GM20431 (cell line): ENCODE results near the gene OR51A2.
"Not testable (repeated sequence)": the region's sequence is repeated elsewhere in the genome, so short reads cannot be mapped to it uniquely, and the experiment has no call there.

Source experiments
- in situ Hi-C: fragments of 300-500 bp; cut with MseI, MboI; formaldehyde crosslinking; loops from one replicate; pipeline ENCODE4 v1.15.0; 2020; ENCODE audit warnings: low sequenced_read_pairs; ENCODE audit not compliant: unreplicated experiment

The OR51A2 gene, protein sequence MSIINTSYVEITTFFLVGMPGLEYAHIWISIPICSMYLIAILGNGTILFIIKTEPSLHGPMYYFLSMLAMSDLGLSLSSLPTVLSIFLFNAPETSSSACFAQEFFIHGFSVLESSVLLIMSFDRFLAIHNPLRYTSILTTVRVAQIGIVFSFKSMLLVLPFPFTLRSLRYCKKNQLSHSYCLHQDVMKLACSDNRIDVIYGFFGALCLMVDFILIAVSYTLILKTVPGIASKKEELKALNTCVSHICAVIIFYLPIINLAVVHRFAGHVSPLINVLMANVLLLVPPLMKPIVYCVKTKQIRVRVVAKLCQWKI

GRCh38 chr11:4955613-4956012 lies at the start of gene OR51A2:
OR51A2 (minus strand) TSS chr11:4955713; CDS start chr11:4955713, 0 bp downstream.
- in situ Hi-C loops = not testable (repeated sequence)

GRCh38 chr11:5004424-5005274 lies 49.1 kb upstream of the OR51A2 start:
- in situ Hi-C loops = loop anchor here (25.0 kb wide), 1 partner anchor 367 kb away; the partner anchor contains the start of genes OR51D1 and OR51E1

- in situ Hi-C loops = no loop called here
Measured at GRCh38 chr11:4994551-4994950, 39.0 kb upstream of the OR51A2 start, which contains the start of gene OR51L1. OR51L1 (plus strand) TSS chr11:4994851; CDS start chr11:4998983, 4,132 bp downstream.

GRCh38 chr11:4991060-4991459 lies 35.5 kb upstream of the OR51A2 start:
- in situ Hi-C loops = no loop called here

DNA sequence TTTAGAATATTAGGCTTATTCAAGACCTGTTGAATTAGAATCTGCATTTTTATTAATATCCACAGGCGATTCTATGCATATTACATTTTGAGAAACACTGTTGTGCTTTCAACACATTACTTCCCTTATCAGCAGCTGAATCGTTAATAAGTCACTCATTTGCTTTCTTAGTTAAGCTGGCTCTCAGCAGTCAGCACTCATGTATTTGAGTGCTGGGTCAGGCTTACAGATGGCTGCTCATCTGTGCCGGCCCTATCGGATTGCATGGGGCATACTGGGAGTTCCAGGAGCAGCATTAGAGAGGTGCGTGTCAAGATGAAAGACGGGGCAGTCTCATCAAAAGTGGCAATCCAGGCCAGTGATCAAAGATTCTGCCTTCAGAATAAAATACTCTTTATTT lies 28.3 kb upstream of the OR51A2 start:
- in situ Hi-C loops = no loop called here

DNA sequence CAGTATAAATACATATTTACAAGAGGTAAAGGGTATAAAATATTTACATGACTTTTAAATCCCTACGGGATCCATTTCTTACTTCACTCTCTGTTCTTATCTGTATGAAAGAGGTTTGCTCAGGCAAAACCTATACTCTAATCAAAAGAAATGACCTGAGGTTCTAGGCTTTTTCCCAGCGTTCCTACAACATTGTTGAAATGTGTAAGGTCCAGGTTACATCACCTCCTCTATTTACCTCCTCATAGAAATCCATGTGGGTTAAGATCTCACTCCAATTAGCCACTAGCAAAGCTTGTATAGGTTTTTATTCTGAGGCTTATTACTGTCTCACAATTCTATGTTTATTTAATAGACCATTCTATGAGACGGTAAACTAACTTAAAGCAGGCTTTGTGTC lies 27.2 kb upstream of the OR51A2 start:
- in situ Hi-C loops = no loop called here

- in situ Hi-C loops = no loop called here
Measured at GRCh38 chr11:4979036-4979435, 23.5 kb upstream of the OR51A2 start.

DNA sequence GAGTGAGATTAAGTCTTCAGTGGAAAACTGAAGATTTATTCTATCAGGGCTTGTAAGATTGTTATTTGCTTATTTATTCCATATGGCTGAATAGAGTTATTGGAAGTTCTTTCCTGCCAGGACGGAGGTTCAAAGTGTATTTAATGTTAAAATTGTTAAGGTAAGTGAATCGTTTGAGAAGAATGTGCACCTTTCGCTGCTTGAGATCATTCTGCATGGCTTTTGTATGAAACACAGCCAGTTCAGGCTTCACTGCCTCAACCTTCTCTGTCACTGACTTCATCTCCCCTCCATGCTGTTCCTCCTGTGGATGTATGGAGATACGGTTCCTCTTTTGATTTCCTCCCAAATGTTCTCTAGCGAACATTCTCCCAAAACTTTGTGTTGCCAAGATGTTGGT lies 19.9 kb upstream of the OR51A2 start:
- in situ Hi-C loops = no loop called here

DNA sequence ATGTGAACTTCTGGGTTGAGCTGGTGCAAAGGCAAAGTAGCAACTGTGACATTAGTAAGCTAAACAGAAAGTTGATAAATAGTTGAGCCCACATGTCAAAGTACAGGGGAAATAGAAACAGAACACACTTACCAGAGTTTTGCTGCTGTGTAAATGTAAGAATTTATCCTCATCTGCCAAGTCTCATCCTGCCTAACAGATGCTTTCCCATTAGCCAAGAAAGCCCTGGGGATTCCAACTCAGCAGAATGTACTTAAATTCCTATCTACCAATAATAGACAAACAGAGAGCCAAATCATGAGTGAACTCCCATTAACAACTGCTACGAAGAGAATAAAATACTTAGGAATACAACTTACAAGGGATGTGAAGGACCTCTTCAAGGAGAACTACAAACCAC lies 7.3 kb upstream of the OR51A2 start:
- in situ Hi-C loops = no loop called here

GRCh38 chr11:4960877-4961276 lies 5.4 kb upstream of the OR51A2 start:
- in situ Hi-C loops = no loop called here

- in situ Hi-C loops = no loop called here
Measured at GRCh38 chr11:4957396-4957795, 1.9 kb upstream of the OR51A2 start.

GRCh38 chr11:4947505-4947904 lies 8.0 kb downstream of the OR51A2 start, which contains the start of gene OR51A4:
OR51A4 (minus strand) TSS chr11:4947605; CDS start chr11:4947100, 505 bp downstream.
- in situ Hi-C loops = no loop called here

DNA sequence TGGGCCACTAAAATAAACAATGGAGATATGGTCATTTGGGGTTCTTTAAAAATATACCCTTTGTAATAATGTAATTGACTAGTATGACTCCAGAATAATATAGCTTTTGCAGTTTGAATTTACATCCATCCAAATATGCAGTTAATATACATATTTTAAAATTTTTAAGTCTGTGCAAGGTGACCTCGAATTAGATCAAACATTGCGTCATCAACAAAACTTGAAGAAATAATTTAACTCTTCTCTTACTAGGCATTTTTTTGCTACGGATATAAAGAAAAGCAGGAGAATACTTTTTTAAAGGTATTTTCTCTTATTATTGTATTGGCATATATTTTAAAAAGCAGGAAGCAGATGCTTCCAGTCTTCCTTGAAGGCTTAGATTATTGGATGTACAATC lies 18.8 kb downstream of the OR51A2 start:
- in situ Hi-C loops = no loop called here

DNA sequence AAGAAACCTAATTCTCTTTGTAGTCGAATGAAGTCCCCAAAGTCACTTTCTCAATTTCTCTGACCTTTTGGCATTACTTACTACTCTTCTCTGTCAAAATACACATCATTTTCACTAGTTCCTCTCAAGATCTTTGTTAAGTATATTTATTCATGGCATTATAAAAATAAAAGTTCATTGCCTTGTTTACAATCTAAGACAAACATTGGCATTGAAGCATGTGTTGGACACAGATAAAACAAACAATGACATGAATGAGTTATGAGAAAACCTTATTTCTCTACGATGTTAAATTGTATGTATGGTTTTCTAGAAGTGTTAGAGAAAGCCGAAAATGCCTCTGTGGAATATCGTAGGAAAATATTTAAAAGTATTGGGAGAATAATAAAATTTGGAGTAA lies 22.8 kb downstream of the OR51A2 start:
- in situ Hi-C loops = no loop called here

DNA sequence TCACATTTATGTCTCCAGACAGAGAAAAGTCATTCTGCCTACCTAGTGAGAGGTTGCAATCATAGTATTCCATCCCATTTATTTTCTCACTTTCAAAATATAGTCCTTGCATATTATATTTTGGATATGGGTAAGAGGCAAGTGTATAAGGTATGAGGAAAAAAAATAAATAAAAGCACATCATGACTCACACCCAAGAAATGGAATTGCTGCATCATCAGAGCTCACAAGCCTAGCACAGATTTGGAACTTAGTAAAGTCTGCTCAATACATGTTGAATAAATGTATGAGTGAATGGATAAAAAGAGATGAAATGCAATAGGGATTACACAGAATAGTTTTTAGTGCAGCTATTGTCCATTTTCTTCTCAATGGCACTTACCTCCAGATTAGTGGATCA lies 28.9 kb downstream of the OR51A2 start:
- in situ Hi-C loops = no loop called here

GRCh38 chr11:4924239-4924638 lies 31.3 kb downstream of the OR51A2 start, which contains the start of gene OR51G1:
OR51G1 (minus strand) TSS chr11:4924339; CDS start chr11:4924339, 0 bp downstream.
- in situ Hi-C loops = no loop called here

DNA sequence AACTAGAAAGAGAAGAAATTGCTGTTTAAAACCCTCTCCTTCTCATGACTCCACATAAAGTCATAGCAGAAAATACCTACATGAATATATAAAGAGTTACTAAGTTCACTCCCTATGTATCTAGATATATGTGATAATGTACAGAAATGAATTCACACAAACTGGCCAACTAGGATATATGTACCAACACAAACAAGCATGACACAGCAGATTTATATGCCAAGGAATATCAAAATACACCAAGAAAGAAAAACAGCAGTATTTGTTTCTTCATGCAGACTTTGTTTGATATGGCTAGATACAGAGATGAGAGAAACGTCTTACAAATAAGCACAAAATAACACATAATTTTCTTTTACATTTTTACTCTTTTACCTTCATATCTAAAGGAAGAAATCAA lies 33.2 kb downstream of the OR51A2 start:
- in situ Hi-C loops = no loop called here

- in situ Hi-C loops = no loop called here
Measured at GRCh38 chr11:4921796-4922195, 33.7 kb downstream of the OR51A2 start.

- in situ Hi-C loops = no loop called here
Measured at GRCh38 chr11:4919250-4919649, 36.3 kb downstream of the OR51A2 start, which contains the start of gene OR51G2. OR51G2 (minus strand) TSS chr11:4919350; CDS start chr11:4915663, 3,687 bp downstream.

- in situ Hi-C loops = no loop called here
Measured at GRCh38 chr11:4916581-4916980, 38.9 kb downstream of the OR51A2 start.
